ENCODE measurements around the gene PALLD.

DNA sequence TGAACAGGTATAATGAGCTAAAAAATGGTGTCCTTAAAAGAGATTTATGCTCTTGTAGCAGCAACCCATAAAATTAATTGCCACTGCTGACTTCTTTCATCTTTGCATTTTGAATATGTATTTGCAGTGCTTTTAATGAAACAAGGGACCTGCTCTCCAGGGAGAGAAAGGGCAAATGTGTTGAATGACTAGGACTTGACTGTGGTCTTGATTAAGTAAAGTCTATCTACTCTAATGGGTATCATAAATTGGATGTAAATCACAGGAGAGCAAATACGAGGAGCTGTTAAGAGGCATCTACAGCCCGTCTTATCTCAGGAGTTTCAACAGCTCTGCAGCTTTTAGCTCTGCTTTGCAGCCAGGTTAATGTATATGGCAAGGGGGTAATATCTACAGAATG is 216.4 kb downstream of the PALLD start:
- TF ChIP-seq, protein P1, sequence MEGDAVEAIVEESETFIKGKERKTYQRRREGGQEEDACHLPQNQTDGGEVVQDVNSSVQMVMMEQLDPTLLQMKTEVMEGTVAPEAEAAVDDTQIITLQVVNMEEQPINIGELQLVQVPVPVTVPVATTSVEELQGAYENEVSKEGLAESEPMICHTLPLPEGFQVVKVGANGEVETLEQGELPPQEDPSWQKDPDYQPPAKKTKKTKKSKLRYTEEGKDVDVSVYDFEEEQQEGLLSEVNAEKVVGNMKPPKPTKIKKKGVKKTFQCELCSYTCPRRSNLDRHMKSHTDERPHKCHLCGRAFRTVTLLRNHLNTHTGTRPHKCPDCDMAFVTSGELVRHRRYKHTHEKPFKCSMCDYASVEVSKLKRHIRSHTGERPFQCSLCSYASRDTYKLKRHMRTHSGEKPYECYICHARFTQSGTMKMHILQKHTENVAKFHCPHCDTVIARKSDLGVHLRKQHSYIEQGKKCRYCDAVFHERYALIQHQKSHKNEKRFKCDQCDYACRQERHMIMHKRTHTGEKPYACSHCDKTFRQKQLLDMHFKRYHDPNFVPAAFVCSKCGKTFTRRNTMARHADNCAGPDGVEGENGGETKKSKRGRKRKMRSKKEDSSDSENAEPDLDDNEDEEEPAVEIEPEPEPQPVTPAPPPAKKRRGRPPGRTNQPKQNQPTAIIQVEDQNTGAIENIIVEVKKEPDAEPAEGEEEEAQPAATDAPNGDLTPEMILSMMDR (IDR thresholded peaks at IDR 0.05; ENCODE audit: low read depth, low read length), result no peak
- TF ChIP-seq POLR2A (IDR thresholded peaks at IDR 0.05; ENCODE audit: extremely low read depth, insufficient read length) (no peak), MYC (IDR thresholded peaks at IDR 0.05; ENCODE audit: low read depth, low read length) (no peak)
